Measurements from ENCODE around the gene TBC1D4.

The TBC1D4 gene

DNA sequence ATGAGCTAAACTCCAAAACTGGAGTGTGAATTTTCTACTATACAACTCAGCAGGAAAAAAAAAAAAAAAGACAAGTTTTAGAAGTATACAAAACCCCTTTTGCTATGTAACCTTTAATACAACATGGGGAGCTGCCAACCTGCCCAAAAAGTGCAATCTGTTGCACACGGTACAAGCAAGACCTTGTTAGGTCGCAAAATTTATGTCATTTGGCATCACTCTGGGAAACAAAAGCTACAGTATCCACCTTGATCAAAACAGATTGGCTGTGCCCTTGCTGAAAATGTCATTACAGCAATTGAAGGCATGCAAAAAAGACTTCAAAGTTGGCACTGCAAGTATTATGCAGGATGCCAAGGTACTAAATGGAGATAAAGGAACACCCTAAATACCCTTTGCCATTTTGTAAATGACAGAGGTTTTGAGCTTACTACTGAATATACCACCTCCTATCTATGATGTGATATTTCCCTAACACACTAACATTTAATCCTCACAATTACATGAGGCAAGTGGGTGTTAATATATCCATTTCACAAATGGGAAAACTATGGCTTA, 150.1 kb downstream of the TBC1D4 start:
- Histone ChIP-seq H3K9ac (ENCODE audit: low read length) (no peak overlapping the region), H3K27me3 (replicated peaks; ENCODE audit: insufficient read depth, low read length) (no peaks in the 10 kb centered on the region), H3K4me1 (ENCODE audit: low read length) (no peaks in the 10 kb centered on the region), H3K9me2 (replicated peaks; ENCODE audit: insufficient read depth, low read length) (no peaks in the 10 kb centered on the region), H3K4me2 (ENCODE audit: low read depth, low read length) (no peak overlapping the region), H3K79me2 (ENCODE audit: low read length) (no peaks in the 10 kb centered on the region), H3K9me3 (replicated peaks; ENCODE audit: insufficient read depth, low read length) (no peaks in the 10 kb centered on the region), H3K27ac (ENCODE audit: low read length) (no peak overlapping the region), H3K4me3 (ENCODE audit: low read length) (no peak overlapping the region), H4K20me1 (ENCODE audit: insufficient read depth, low read length) (no peaks in the 10 kb centered on the region), H2AFZ (ENCODE audit: low read length) (no peak overlapping the region), H3K36me3 (replicated peaks; ENCODE audit: insufficient read depth, low read length) (no peaks in the 10 kb centered on the region), H3F3A (ENCODE audit: insufficient read depth, low read length) (no peaks in the 10 kb centered on the region)
- TF ChIP-seq EZH2 (optimal IDR thresholded peaks at IDR 0.05; ENCODE audit: low read depth, low read length) (no peak), EZH2phosphoT487 (IDR thresholded peaks at IDR 0.05; ENCODE audit: low read length) (no peak)
- TF ChIP-seq, protein P1, sequence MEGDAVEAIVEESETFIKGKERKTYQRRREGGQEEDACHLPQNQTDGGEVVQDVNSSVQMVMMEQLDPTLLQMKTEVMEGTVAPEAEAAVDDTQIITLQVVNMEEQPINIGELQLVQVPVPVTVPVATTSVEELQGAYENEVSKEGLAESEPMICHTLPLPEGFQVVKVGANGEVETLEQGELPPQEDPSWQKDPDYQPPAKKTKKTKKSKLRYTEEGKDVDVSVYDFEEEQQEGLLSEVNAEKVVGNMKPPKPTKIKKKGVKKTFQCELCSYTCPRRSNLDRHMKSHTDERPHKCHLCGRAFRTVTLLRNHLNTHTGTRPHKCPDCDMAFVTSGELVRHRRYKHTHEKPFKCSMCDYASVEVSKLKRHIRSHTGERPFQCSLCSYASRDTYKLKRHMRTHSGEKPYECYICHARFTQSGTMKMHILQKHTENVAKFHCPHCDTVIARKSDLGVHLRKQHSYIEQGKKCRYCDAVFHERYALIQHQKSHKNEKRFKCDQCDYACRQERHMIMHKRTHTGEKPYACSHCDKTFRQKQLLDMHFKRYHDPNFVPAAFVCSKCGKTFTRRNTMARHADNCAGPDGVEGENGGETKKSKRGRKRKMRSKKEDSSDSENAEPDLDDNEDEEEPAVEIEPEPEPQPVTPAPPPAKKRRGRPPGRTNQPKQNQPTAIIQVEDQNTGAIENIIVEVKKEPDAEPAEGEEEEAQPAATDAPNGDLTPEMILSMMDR (IDR thresholded peaks at IDR 0.05; ENCODE audit: low read length) = no peak
- no peak for DNase-seq

DNA sequence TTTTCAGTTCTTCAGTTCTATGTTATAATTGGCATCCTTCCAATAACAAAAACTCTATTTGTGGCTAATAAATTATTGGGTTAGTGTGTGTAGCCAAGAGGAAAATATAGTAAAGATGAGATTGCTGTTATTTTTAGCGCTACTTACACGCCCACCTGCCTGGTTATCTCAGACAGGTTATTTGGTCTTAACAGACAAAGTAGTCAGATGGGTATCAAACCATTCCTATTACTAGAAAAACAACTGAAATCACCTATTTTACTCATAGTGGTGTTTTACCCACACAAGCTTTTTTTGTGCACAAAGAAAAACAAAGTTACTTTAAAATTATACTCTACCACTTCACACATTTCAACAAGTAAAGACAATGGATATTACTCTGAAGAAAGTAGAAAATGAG, 151.2 kb downstream of the TBC1D4 start:
- TF ChIP-seq EZH2 (optimal IDR thresholded peaks at IDR 0.05; ENCODE audit: low read depth, low read length) (no peak), EZH2phosphoT487 (IDR thresholded peaks at IDR 0.05; ENCODE audit: low read length) (no peak)
- TF ChIP-seq, protein P1 (IDR thresholded peaks at IDR 0.05; ENCODE audit: low read length) = no peak
- Histone ChIP-seq H3K36me3 (replicated peaks; ENCODE audit: insufficient read depth, low read length) (no peaks in the 10 kb centered on the region), H3K27me3 (replicated peaks; ENCODE audit: insufficient read depth, low read length) (no peaks in the 10 kb centered on the region), H3K9me2 (replicated peaks; ENCODE audit: insufficient read depth, low read length) (no peaks in the 10 kb centered on the region), H3K4me1 (ENCODE audit: low read length) (no peaks in the 10 kb centered on the region), H3F3A (ENCODE audit: insufficient read depth, low read length) (no peaks in the 10 kb centered on the region), H3K9ac (ENCODE audit: low read length) (no peak overlapping the region), H3K4me3 (ENCODE audit: low read length) (no peak overlapping the region), H3K27ac (ENCODE audit: low read length) (no peak overlapping the region), H3K4me2 (ENCODE audit: low read depth, low read length) (no peak overlapping the region), H4K20me1 (ENCODE audit: insufficient read depth, low read length) (no peaks in the 10 kb centered on the region), H2AFZ (ENCODE audit: low read length) (no peak overlapping the region), H3K79me2 (ENCODE audit: low read length) (no peaks in the 10 kb centered on the region), H3K9me3 (replicated peaks; ENCODE audit: insufficient read depth, low read length) (no peaks in the 10 kb centered on the region)
- no peak for DNase-seq

DNA sequence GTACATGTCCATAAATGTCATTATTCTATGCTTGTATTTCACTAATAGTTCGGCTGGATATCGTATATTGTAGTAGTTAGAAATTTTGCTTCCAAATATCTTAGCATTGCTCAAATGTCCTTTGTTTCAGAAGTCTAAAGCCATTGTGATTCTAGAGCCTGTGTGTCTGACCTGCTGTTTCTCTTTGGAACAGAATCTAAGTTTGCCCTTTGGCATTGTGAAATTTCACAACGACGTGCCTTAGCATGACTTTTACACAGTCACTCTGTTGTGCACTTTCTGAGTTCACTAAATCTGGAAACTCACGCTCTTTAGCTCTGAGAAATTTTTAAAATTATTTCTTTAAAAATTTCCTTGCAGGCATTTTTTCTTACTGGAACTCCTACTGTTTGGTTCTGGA, 152.2 kb downstream of the TBC1D4 start:
- no peaks in the 10 kb centered on the region for H3K9me2 ChIP-seq (replicated peaks; ENCODE audit: insufficient read depth, low read length)
- no peak overlapping the region for H3K4me3 ChIP-seq (ENCODE audit: low read length)
- no peaks in the 10 kb centered on the region for H3K79me2 ChIP-seq (ENCODE audit: low read length)
- H3K4me2 ChIP-seq (ENCODE audit: low read depth, low read length) = no peak overlapping the region
- H3F3A ChIP-seq (ENCODE audit: insufficient read depth, low read length) = no peaks in the 10 kb centered on the region
- no peak overlapping the region for H3K9ac ChIP-seq (ENCODE audit: low read length)
- no peaks in the 10 kb centered on the region for H3K4me1 ChIP-seq (ENCODE audit: low read length)
- H3K27ac ChIP-seq (ENCODE audit: low read length) = no peak overlapping the region
- TF ChIP-seq EZH2phosphoT487 (IDR thresholded peaks at IDR 0.05; ENCODE audit: low read length) (no peak), EZH2 (optimal IDR thresholded peaks at IDR 0.05; ENCODE audit: low read depth, low read length) (no peak)
- TF ChIP-seq, protein P1 (IDR thresholded peaks at IDR 0.05; ENCODE audit: low read length) = no peak
- H3K27me3 ChIP-seq (replicated peaks; ENCODE audit: insufficient read depth, low read length) = no peaks in the 10 kb centered on the region
- no peak overlapping the region for H2AFZ ChIP-seq (ENCODE audit: low read length)
- H4K20me1 ChIP-seq (ENCODE audit: insufficient read depth, low read length) = no peaks in the 10 kb centered on the region
- no peak for DNase-seq
- no peaks in the 10 kb centered on the region for H3K9me3 ChIP-seq (replicated peaks; ENCODE audit: insufficient read depth, low read length)
- H3K36me3 ChIP-seq (replicated peaks; ENCODE audit: insufficient read depth, low read length) = no peaks in the 10 kb centered on the region
